Astrocyte of the cerebellum (primary cell): Measurements from ENCODE around the gene NT5C.

Experiments
- DNase-seq: peaks from one replicate; pipeline ENCODE4 v3.0.0-alpha.2; 2011; ENCODE audit warnings: low read depth
- H3K4me3 ChIP-seq: 2 replicates; pipeline ENCODE4 v1.5.1; 2011; ENCODE audit warnings: mild to moderate bottlenecking, low read depth, low read length, moderate library complexity
- in situ Hi-C: cut with HindIII; loops from 2 replicates; pipeline ENCODE4 v1.10.0; 2017; ENCODE audit warnings: low sequenced_read_pairs
- TF ChIP-seq, protein P1 (sequence below): IDR thresholded peaks from 2 replicates; pipeline ENCODE4 v1.5.1; 2012; ENCODE audit warnings: low read length, low read depth, moderate library complexity, mild to moderate bottlenecking; ENCODE audit errors: missing control alignments

Gene NT5C

DNA sequence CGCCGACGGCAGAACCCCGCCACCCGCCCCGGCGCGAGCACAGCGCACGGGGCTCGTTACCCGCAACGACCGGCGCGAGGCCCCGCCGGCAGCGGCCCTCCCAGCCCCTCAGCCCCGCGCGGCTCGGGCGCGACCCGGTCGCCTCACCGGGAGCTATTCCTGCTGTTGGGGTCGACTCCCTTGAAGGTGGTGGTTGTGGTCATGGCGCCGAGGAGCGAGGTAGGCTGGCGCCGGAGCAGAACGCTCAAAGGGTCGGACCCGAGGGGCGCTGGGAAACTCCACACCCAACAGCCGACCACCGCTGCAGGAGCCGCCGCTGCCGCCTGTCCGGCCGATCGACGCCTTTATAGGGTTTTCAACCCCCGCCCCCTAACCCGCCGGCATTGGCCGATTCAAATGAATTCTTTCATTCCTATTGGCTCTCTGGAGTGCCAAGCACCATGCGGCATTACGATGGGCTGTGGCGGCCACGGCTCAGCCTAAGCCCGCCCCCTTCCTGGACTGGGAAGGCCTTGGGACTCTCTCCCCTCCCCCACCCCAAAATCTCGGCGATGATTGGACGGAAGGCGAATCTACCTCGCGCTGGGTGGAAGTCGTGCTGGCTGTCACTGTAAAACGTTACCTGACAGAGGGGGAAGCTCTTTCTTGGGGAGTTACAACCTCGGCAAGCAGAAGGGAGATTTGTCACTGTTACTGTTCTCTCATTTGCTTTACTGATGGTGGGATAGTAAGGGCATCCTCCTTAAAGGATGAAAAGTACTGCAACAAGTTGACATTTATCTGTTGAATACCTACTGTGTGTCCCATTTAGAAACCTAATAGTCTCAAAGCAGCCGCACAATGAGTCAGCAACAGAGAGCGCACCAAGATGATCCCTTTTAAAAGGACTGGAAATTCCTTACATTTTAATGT, 22.9 kb upstream of the NT5C start, which contains the start of gene JPT1:
Gene JPT1, minus strand, starts transcription at position 318 of the 912 bp plus-strand sequence. Its CDS starts 115 bp downstream, at position 203.
- DNase-seq: peak; percentile 98
- peak within 1 kb of the TSS; percentile 95 for H3K4me3 ChIP-seq
- TF ChIP-seq, protein P1, sequence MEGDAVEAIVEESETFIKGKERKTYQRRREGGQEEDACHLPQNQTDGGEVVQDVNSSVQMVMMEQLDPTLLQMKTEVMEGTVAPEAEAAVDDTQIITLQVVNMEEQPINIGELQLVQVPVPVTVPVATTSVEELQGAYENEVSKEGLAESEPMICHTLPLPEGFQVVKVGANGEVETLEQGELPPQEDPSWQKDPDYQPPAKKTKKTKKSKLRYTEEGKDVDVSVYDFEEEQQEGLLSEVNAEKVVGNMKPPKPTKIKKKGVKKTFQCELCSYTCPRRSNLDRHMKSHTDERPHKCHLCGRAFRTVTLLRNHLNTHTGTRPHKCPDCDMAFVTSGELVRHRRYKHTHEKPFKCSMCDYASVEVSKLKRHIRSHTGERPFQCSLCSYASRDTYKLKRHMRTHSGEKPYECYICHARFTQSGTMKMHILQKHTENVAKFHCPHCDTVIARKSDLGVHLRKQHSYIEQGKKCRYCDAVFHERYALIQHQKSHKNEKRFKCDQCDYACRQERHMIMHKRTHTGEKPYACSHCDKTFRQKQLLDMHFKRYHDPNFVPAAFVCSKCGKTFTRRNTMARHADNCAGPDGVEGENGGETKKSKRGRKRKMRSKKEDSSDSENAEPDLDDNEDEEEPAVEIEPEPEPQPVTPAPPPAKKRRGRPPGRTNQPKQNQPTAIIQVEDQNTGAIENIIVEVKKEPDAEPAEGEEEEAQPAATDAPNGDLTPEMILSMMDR: no peak
- in situ Hi-C loops: no loop called here

- in situ Hi-C loops: no loop called here
- H3K4me3 ChIP-seq: peak overlapping the region; percentile 95
- TF ChIP-seq, protein P1: no peak
- no peak for DNase-seq
Measured at GRCh38 chr17:75153780-75154194, 22.2 kb upstream of the NT5C start.

DNA sequence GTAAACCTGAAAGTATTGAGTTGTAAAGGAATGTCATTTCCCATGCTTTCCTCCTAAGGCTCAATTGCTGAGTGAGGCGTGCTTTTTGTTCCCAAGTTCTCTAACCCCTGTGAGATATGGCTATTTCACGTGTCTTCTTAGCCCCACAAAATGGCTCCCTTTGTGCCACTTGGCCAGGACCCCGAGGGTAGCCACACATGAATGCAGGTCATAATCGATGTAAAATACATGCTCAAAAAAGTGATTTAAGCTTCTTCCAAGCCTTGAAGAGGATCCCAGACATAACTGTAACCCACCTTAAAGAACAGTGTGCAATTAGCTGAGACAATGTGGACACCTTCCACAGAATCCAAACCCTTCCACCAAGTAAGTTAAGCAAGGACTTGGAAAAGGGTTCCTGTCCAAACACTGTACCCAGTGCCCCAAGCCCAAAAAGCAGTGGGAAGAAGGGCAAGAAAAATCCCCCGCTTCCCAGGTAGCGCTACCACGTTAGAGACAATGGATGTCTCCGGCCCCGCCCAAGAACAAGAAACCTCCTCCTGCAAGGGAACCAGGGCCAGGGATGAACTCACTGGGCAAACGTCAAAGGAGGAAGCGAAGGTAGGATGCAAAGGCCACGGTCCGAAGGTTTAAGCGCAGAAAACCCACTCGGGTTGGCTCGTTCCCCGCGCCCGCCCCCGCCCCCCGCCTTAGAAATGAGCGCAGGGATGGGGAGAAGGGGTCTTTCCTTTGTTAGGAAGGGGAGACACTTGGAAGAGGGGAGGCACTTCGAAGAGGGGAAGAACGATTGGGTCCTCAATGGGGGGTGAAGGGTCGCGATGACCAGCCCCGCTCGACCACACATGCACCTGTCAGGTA, 21.6 kb upstream of the NT5C start:
- peak overlapping the region; percentile 95 for H3K4me3 ChIP-seq
- in situ Hi-C loops: no loop called here
- TF ChIP-seq, protein P1: no peak
- DNase-seq: no peak

DNA sequence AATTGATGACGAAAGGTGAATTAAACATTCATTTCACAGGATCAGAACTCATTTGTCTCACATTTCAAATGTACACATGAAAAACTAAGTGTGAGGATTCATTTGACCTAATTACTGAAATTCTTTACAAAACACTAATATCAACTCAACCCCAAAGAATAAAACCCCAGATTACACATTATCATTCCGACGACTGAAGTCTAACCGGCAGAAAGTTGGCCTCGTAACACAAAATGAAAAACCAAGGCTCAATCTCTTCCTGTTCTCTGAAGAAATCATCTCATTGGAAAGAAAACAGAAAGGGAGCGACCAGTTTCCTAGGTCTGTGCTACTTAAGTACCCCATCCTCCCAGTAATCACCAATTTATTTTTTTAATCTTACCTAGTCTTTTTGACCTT, 21.0 kb upstream of the NT5C start:
- peak overlapping the region; percentile 95 for H3K4me3 ChIP-seq
- TF ChIP-seq, protein P1: no peak
- no peak for DNase-seq
- in situ Hi-C loops: no loop called here

DNA sequence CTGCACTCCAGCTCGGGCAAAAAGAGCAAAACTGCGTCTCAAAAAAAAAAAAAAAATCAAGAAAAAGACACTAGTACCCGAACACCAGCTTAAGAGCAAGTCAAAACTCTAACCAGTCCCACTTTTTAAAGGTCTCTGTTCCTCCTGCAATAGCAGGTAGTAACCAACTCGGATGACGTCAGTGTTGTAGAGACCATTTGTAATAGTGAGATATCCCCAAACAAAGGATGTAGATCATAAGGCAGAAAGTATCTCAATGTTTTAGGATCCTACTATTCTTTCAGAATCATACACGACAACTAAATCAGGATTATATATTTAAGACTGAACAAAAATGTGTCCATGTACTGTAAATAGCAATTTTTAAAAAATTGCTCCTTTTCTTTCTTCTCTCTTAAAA, 20.4 kb upstream of the NT5C start:
- in situ Hi-C loops: no loop called here
- DNase-seq: no peak
- TF ChIP-seq, protein P1: no peak
- peak overlapping the region; percentile 95 for H3K4me3 ChIP-seq

DNA sequence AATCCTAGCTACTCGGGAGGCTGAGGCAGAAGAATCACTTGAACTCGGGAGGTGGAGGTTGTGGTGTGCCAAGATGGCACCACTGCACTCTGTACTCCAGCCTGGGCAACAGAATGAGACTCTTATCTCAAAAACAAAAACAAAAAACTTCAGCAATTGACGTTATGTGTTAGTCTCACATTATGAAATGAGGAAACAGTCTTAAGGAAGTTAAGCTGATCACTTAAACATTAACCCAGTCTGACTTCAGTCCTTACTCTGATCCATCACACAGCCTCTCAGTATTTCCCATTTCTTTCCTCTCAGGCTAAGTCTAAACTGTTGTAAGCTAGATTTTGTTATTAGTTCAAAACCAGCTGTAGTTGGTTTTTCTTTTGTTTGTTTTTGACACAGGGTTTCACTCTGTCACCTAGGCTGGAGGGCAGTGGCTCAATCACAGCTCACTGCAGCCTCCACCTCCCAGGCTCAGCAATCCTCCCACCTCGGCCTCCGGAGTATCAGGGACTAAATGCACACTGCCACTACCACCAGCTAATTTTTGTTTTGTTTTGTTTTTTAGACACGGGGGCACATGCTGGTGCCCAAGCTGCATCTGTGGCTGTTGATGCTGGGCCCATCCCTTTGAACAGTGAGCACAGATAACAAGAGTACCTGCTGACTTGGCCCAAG, 16.5 kb upstream of the NT5C start:
- in situ Hi-C loops: no loop called here
- DNase-seq: no peak
- TF ChIP-seq, protein P1: no peak
- H3K4me3 ChIP-seq: no peak overlapping the region
